Measurements from ENCODE around the gene UBE2U.

DNA sequence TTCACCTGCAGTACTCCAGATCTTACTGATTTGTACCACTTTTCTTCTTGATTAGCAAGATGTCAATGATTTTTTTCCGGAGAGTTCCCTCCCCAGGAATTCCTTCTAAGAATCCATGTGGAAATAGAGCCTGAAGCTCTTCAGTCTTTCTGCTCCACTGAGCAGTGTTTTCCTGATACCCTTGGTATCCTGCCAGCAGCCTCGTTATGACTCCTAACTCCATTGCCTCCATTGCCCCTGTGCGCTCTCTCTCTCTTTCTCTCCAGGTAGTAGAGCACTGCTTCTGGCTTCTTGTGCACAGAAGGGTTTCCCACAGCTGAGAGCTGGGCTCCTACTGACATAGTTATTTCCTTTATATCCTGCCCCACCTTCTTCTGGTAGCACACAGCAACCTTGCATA, 12.2 kb downstream of the UBE2U start:
- TF ChIP-seq CTCF (IDR thresholded peaks at IDR 0.05) (no peak), POLR2A (IDR thresholded peaks at IDR 0.05) (no peak), POLR2AphosphoS5 (IDR thresholded peaks at IDR 0.05) (no peak), EP300 (IDR thresholded peaks at IDR 0.05) (no peak)

All from gastroesophageal sphincter (tissue), 3 donors.